ENCODE results near the gene AMZ2.

DNA sequence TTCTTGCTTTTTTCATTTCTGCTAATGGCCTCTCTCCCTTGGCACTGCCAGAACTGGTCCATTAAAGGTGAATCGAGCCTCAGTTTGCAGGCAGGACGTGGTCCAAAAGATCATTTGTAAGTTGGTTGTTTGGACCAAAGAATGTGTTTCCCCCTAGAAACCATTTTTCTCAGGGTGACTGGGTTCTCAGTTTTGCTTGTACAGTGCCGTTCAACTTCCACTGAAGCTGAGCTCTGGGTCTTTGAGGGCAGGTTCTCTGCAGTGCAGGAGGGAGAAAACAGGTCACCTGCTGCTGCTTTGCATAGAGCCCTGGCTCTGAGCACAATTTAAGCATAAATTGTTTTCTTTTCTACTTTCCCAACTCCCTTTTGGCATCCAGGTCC is 9.0 kb upstream of the AMZ2 start:
- TF ChIP-seq CTCF (IDR thresholded peaks at IDR 0.05) (no peak), USF2 (IDR thresholded peaks at IDR 0.05; ENCODE audit: borderline replicate concordance, low read depth, low read length) (no peak), EP300 (IDR thresholded peaks at IDR 0.05; ENCODE audit: borderline replicate concordance in 1 of 2, low read depth in 1 of 2, low read length in 1 of 2) (no peak), POLR2AphosphoS5 (IDR thresholded peaks at IDR 0.05; ENCODE audit: low read depth, low read length) (no peak), MXI1 (IDR thresholded peaks at IDR 0.05; ENCODE audit: low read depth, low read length) (no peak), TAF1 (IDR thresholded peaks at IDR 0.05; ENCODE audit: borderline replicate concordance, low read depth, low read length) (no peak), EZH2phosphoT487 (IDR thresholded peaks at IDR 0.05; ENCODE audit: borderline replicate concordance, low read depth) (no peak), JUND (IDR thresholded peaks at IDR 0.05) (no peak), GABPA (IDR thresholded peaks at IDR 0.05; ENCODE audit: low read depth) (no peak), RXRA (IDR thresholded peaks at IDR 0.05; ENCODE audit: borderline replicate concordance, low read depth) (no peak), FOXM1 (IDR thresholded peaks at IDR 0.05; ENCODE audit: low read depth) (no peak)
- TF ChIP-seq, protein P1, sequence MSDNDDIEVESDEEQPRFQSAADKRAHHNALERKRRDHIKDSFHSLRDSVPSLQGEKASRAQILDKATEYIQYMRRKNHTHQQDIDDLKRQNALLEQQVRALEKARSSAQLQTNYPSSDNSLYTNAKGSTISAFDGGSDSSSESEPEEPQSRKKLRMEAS (IDR thresholded peaks at IDR 0.05; ENCODE audit: low read depth): no peak

Measured in SK-N-SH (cell line).